Right atrium auricular region (tissue), 2 donors: ENCODE measurements around the gene ASIP. TPM values are rescaled to one million over a fixed set of nuclear protein-coding genes. Genes with fewer than 3 reads are reported as not detected.

Source experiments
- DNase-seq: peaks from one replicate; pipeline ENCODE4 v3.0.0-alpha.2; 2019; ENCODE audit warnings: low spot score
- H3K27ac ChIP-seq, 2 donors: fragments of 200-600 bp; sonication (generic); 1 replicate in 1 of 2; 2 replicates in 1 of 2; pipeline ENCODE4 v1.5.1; 2016 to 2019
- H3K27me3 ChIP-seq, 2 donors: fragments of 200-600 bp; sonication (generic); one replicate each; pipeline versions ENCODE4 v1.5.1 to v1.6.0; 2017 to 2019
- H3K36me3 ChIP-seq: fragments of 200-600 bp; sonication (generic); one replicate; pipeline ENCODE4 v1.5.1; 2016
- H3K4me1 ChIP-seq, 2 donors: fragments of 200-600 bp; sonication (generic); one replicate each; pipeline versions ENCODE4 v1.5.1 to v1.6.0; 2017 to 2019
- H3K4me3 ChIP-seq, 2 donors: fragments of 200-600 bp; sonication (generic); 1 replicate in 1 of 2; 2 replicates in 1 of 2; pipeline ENCODE4 v1.5.1; 2017 to 2019; ENCODE audit warnings: mild to moderate bottlenecking in 1 of 2, moderate library complexity in 1 of 2
- H3K9me3 ChIP-seq, 2 donors: fragments of 200-600 bp; sonication (generic); one replicate each; pipeline ENCODE4 v1.5.1; 2019
- CTCF ChIP-seq, 2 donors: fragments of 200-600 bp; sonication (generic); IDR thresholded peaks; one replicate each; pipeline ENCODE4 v1.5.1; 2019; ENCODE audit warnings: antibody characterized with exemption in 2 of 2
- total RNA-seq, 2 donors: library from RNA; depleted of rRNA; stranded (reverse); fragments of >200 nt; gene quantifications; one replicate each; pipeline ENCODE4 v1.1.0, GENCODE V29; 2016

Gene ASIP
- total RNA-seq, 2 donors from 2014 or later: 2.7 TPM; not detected in 1

GRCh38 chr20:34209111-34209510 lies 32.1 kb upstream of the ASIP start:
- no peak overlapping the region for H3K4me3 ChIP-seq
- no peaks in the 10 kb centered on the region for H3K4me1 ChIP-seq
- no peaks in the 10 kb centered on the region for H3K36me3 ChIP-seq
- no peak for DNase-seq
- no peak for TF ChIP-seq CTCF (IDR thresholded peaks at IDR 0.05)
- peaks cover 0 to 12% of the 10 kb centered on the region in 2 donors for H3K9me3 ChIP-seq
- no peaks in the 10 kb centered on the region for H3K27me3 ChIP-seq
- H3K27ac ChIP-seq: no peak overlapping the region

- no peak for TF ChIP-seq CTCF (IDR thresholded peaks at IDR 0.05)
- Histone ChIP-seq H3K4me3 (no peak overlapping the region), H3K4me1 (no peaks in the 10 kb centered on the region), H3K27me3 (no peaks in the 10 kb centered on the region), H3K27ac (no peak overlapping the region), H3K9me3 (peaks cover 0 to 12% of the 10 kb centered on the region in 2 donors), H3K36me3 (no peaks in the 10 kb centered on the region)
- no peak for DNase-seq
Observed at GRCh38 chr20:34210271-34210670, 31.0 kb upstream of the ASIP start.

DNA sequence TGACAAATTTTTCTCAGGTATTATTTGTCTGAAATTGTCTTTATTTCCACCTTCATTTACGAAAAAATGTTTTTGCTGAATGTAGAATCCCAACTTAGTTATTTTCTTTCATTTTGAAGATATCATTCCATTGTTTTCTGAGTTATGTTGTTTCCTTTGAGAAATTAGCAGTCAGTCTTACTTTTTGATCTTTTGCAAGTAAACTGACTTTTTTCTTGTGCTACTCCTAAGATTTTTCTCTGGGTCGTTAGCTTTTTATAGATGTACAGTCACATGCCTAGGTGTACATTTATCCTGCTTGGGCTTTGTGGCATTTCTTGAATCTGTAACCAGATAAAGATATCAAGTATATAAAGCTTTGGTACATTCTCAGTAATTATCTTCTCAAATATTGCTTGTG lies 29.6 kb upstream of the ASIP start:
- H3K4me1 ChIP-seq: peaks cover 0 to 7% of the 10 kb centered on the region in 2 donors
- peaks cover 0 to 12% of the 10 kb centered on the region in 2 donors for H3K9me3 ChIP-seq
- H3K36me3 ChIP-seq: no peaks in the 10 kb centered on the region
- H3K4me3 ChIP-seq: no peak overlapping the region
- H3K27me3 ChIP-seq: no peaks in the 10 kb centered on the region
- DNase-seq: no peak
- H3K27ac ChIP-seq: no peak overlapping the region
- no peak for TF ChIP-seq CTCF (IDR thresholded peaks at IDR 0.05)

DNA sequence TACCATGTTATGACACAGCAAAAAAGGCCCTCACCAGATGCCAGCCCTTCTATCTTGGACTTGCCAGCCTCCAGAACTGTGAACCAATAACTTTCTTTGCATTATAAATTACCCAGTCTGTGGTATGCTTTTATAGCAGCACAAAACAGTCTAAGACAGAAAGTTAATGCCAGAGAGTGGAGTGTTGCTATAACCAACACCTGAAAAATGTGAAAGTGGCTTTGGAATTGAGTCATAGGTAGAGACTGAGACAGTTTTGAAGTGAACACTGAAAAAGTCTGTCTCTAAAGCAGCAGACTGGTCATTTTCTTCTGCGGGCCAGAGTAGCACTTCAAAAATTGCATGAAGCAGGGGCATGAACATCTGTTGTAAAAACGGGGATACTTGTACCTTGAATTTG lies 28.0 kb upstream of the ASIP start:
- Histone ChIP-seq H3K27ac (no peak overlapping the region), H3K4me1 (peaks cover 0 to 7% of the 10 kb centered on the region in 2 donors), H3K4me3 (no peak overlapping the region), H3K27me3 (no peaks in the 10 kb centered on the region), H3K36me3 (no peaks in the 10 kb centered on the region), H3K9me3 (peaks cover 0 to 12% of the 10 kb centered on the region in 2 donors)
- no peak for DNase-seq
- no peak for TF ChIP-seq CTCF (IDR thresholded peaks at IDR 0.05)

DNA sequence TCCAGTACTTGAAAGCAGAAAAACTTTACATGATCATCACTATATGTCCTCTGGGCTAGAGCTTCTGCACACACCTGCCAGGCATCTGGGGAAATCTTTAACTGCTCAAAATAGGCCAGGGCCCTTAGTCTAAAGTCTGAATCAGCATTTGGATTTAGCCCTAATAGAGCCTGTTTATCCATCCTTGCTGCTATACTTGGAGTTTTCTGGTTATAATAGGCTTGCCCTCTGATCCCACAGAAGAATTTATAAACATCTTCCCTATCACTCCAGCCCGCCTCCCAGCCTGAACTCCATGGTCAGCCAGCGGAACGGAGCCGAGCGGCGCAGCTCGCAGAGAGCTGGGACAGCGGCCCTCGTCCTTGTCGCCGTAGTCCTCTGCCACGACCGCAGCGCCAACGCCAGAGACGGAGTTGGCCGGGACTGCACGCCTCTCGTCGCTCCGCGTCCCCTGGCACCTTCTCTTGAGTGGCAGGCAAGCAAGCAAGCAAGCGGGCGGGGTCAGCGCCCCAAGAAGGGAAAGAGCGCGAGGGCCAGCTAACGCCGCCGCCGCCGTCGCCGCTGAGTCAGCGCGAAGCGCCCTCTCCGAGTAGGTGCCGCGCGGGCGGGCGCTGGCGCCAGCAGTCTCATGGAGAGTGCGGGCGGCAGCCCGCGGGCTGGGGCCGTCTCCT lies 25.4 kb upstream of the ASIP start:
- Histone ChIP-seq H3K9me3 (peaks cover 0 to 12% of the 10 kb centered on the region in 2 donors), H3K4me1 (peaks cover 0 to 7% of the 10 kb centered on the region in 2 donors), H3K36me3 (no peaks in the 10 kb centered on the region), H3K4me3 (peak overlapping the region; percentile 24 to 46), H3K27ac (peak overlapping the region; percentile 77 to 80), H3K27me3 (no peaks in the 10 kb centered on the region)
- DNase-seq: peak; percentile 78
- peak in 1 of 2 donors; percentile 21 for TF ChIP-seq CTCF (IDR thresholded peaks at IDR 0.05)

DNA sequence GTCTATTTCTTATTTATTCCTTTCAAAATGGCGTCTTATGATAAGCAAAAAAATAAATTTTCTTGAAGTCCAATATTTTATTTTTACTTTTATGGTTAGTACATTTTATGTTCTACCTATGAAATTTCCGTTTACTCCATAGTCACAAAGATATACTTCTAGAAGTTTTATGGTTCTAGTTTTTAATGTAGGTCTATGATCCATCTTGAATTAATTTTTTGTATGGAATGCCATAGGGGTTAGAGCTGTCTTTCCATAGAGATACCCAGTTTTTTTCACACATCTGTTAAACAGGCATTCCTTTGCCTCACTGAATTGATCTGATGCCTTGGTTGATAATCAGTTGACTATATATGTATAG lies 24.9 kb upstream of the ASIP start:
- H3K27me3 ChIP-seq: no peaks in the 10 kb centered on the region
- H3K4me1 ChIP-seq: peaks cover 0 to 7% of the 10 kb centered on the region in 2 donors

More for the DNA sequence above, 24.9 kb upstream of the ASIP start:
- H3K27ac ChIP-seq: peak overlapping the region; percentile 77 to 80
- peak overlapping the region; percentile 24 to 46 for H3K4me3 ChIP-seq
- no peak for DNase-seq
- peaks cover 0 to 9% of the 10 kb centered on the region in 2 donors for H3K9me3 ChIP-seq
- no peaks in the 10 kb centered on the region for H3K36me3 ChIP-seq
- no peak for TF ChIP-seq CTCF (IDR thresholded peaks at IDR 0.05)
